H1 (cell line): ENCODE results near the gene CFHR4. TPM values are rescaled to one million over a fixed set of nuclear protein-coding genes. Genes with fewer than 3 reads are reported as not detected.

Experiments
- CTCF ChIA-PET: fragments of 300-600 bp; sonication (Branson Sonifier 250); formaldehyde crosslinking; loops from one replicate; lab custom pipeline; 2021; ENCODE audit not compliant: partially characterized antibody; lab: Charles Lee
- POLR2A ChIA-PET: fragments of 300-600 bp; sonication (Branson Sonifier 250); formaldehyde crosslinking; loops from one replicate; lab custom pipeline; 2021; ENCODE audit warnings: inconsistent platforms; ENCODE audit not compliant: partially characterized antibody; lab: Charles Lee
- DNase-seq, 2 experiments: peaks; one replicate each; pipeline versions ENCODE4 v3.0.0 to v3.0.0-alpha.2; 2010 to 2022; ENCODE audit warnings: low spot score in 2 of 2, low read depth in 1 of 2, mixed read lengths in 1 of 2
- FAIRE-seq: peaks from 2 replicates; lab custom pipeline; 2011; peaks lifted over from hg19 to GRCh38; lab: Jason Lieb, UNC
- H2AFZ ChIP-seq: 2 replicates; pipeline ENCODE4 v1.8.1; 2012; ENCODE audit warnings: low read length, inconsistent platforms
- H2AK5ac ChIP-seq: 2 replicates; pipeline ENCODE4 v1.6.1; 2013; ENCODE audit warnings: low read depth, low read length
- H2BK120ac ChIP-seq: replicated peaks from 2 replicates; pipeline ENCODE3; 2013; ENCODE audit warnings: low read depth, low read length, inconsistent platforms
- H2BK12ac ChIP-seq: 2 replicates; pipeline ENCODE4 v1.6.1; 2013; ENCODE audit warnings: low read depth, low read length
- H2BK15ac ChIP-seq: 2 replicates; pipeline ENCODE4 v1.6.1; 2013; ENCODE audit warnings: low read length
- H2BK20ac ChIP-seq: 2 replicates; pipeline ENCODE4 v1.6.1; 2013; ENCODE audit warnings: low read length
- H2BK5ac ChIP-seq: 2 replicates; pipeline ENCODE4 v1.6.1; 2013; ENCODE audit warnings: low read depth, low read length
- H3K14ac ChIP-seq: 2 replicates; pipeline ENCODE4 v1.6.1; 2013; ENCODE audit warnings: inconsistent platforms; ENCODE audit not compliant: insufficient read length
- H3K18ac ChIP-seq: 2 replicates; pipeline ENCODE4 v1.6.1; 2013; ENCODE audit warnings: low read length; ENCODE audit errors: extremely low read depth
- H3K23ac ChIP-seq: 2 replicates; pipeline ENCODE4 v1.6.1; 2013; ENCODE audit warnings: inconsistent platforms; ENCODE audit not compliant: insufficient read length
- H3K23me2 ChIP-seq: 2 replicates; pipeline ENCODE4 v1.6.1; 2013; ENCODE audit warnings: low read depth, low read length
- H3K27ac ChIP-seq: 2 replicates; pipeline ENCODE4 v1.6.1; 2011; ENCODE audit warnings: low read depth, low read length, inconsistent platforms
- H3K27me3 ChIP-seq, 4 experiments: replicated peaks in 1 of 4; 1 replicate in 1 of 4; 2 replicates in 3 of 4; pipeline versions ENCODE4 v1.6.1 to v1.8.1; 2011 to 2013; ENCODE audit warnings: low read length in 3 of 4, mild to moderate bottlenecking in 3 of 4, inconsistent platforms in 2 of 4, mixed read lengths in 2 of 4, moderate library complexity in 1 of 4; ENCODE audit not compliant: control insufficient read depth in 3 of 4, insufficient read depth in 3 of 4; ENCODE audit errors: extremely low read depth in 1 of 4
- H3K36me3 ChIP-seq, 4 experiments: 2 replicates each; pipeline versions ENCODE4 v1.6.1 to v1.8.1; 2011 to 2013; ENCODE audit warnings: mild to moderate bottlenecking in 4 of 4, low read length in 3 of 4, moderate library complexity in 2 of 4, control low read depth in 1 of 4, inconsistent platforms in 1 of 4; ENCODE audit not compliant: insufficient read depth in 4 of 4, control insufficient read depth in 2 of 4
- H3K4ac ChIP-seq: replicated peaks from 2 replicates; pipeline ENCODE3; 2013; ENCODE audit warnings: low read length, low read depth, mixed read lengths, inconsistent platforms; ENCODE audit not compliant: insufficient read length
- H3K4me1 ChIP-seq, 4 experiments: replicated peaks in 1 of 4; 1 replicate in 1 of 4; 2 replicates in 3 of 4; pipeline versions ENCODE4 v1.6.1 to v1.8.1; 2011 to 2013; ENCODE audit warnings: low read length in 3 of 4, inconsistent platforms in 2 of 4, mixed read lengths in 1 of 4; ENCODE audit not compliant: insufficient read depth in 4 of 4, control insufficient read depth in 3 of 4
- H3K4me2 ChIP-seq, 2 experiments: 2 replicates each; pipeline versions ENCODE4 v1.6.1 to v1.8.1; 2011 to 2013; ENCODE audit warnings: low read depth in 2 of 2, low read length in 2 of 2, control low read depth in 1 of 2, inconsistent platforms in 1 of 2, mild to moderate bottlenecking in 1 of 2; ENCODE audit not compliant: insufficient read depth in 1 of 2
- H3K4me3 ChIP-seq, 4 experiments: fragments of 200-600, 300-600 bp in 1 of 4; sonication (generic), shearing (Covaris generic), sonication (Bioruptor Twin) in 1 of 4; 2 replicates each; pipeline versions ENCODE4 v1.5.1 to v1.8.1; 2011 to 2016; ENCODE audit warnings: low read length in 4 of 4, low read depth in 3 of 4, control low read depth in 2 of 4, inconsistent platforms in 2 of 4, mild to moderate bottlenecking in 2 of 4, mixed read lengths in 1 of 4, moderate library complexity in 1 of 4; ENCODE audit not compliant: insufficient read depth in 2 of 4; ENCODE audit errors: extremely low read depth in 1 of 4
- H3K56ac ChIP-seq: replicated peaks from 2 replicates; pipeline ENCODE3; 2013; ENCODE audit warnings: low read depth, mild to moderate bottlenecking, mixed read lengths, low read length, inconsistent platforms; ENCODE audit not compliant: insufficient read length
- H3K79me1 ChIP-seq: 2 replicates; pipeline ENCODE4 v1.6.1; 2013; ENCODE audit warnings: low read depth, low read length, control low read depth
- H3K79me2 ChIP-seq, 2 experiments: 2 replicates each; pipeline versions ENCODE4 v1.6.1 to v1.8.1; 2012 to 2013; ENCODE audit warnings: low read length in 2 of 2, mild to moderate bottlenecking in 2 of 2, inconsistent platforms in 1 of 2; ENCODE audit not compliant: insufficient read depth in 2 of 2, control insufficient read depth in 1 of 2
- H3K9ac ChIP-seq, 4 experiments: replicated peaks in 1 of 4; 1 replicate in 1 of 4; 2 replicates in 3 of 4; pipeline versions ENCODE4 v1.6.1 to v1.8.1; 2011 to 2013; ENCODE audit warnings: low read depth in 3 of 4, low read length in 3 of 4, control low read depth in 2 of 4, mild to moderate bottlenecking in 2 of 4, moderate library complexity in 2 of 4, inconsistent platforms in 1 of 4; ENCODE audit errors: extremely low read depth in 1 of 4
- H3K9me3 ChIP-seq, 2 experiments: 2 replicates each; pipeline versions ENCODE4 v1.6.1 to v1.8.1; 2012 to 2013; ENCODE audit warnings: mild to moderate bottlenecking in 2 of 2, moderate library complexity in 2 of 2, control low read depth in 1 of 2, inconsistent platforms in 1 of 2, low read depth in 1 of 2, low read length in 1 of 2, mixed read lengths in 1 of 2; ENCODE audit not compliant: insufficient read depth in 2 of 2
- H4K20me1 ChIP-seq, 2 experiments: replicated peaks in 1 of 2; 2 replicates each; pipeline versions ENCODE3 to v1.8.1; 2011 to 2013; ENCODE audit warnings: inconsistent platforms in 2 of 2, low read length in 2 of 2, mild to moderate bottlenecking in 1 of 2; ENCODE audit not compliant: insufficient read depth in 2 of 2, control insufficient read depth in 1 of 2
- H4K5ac ChIP-seq: 2 replicates; pipeline ENCODE4 v1.6.1; 2013; ENCODE audit warnings: low read length, low read depth, mixed read lengths, inconsistent platforms; ENCODE audit not compliant: insufficient read length
- H4K8ac ChIP-seq: 2 replicates; pipeline ENCODE4 v1.8.0; 2013; ENCODE audit warnings: mild to moderate bottlenecking, moderate library complexity, low read length, inconsistent platforms; ENCODE audit not compliant: insufficient read depth; ENCODE audit errors: extremely low read depth
- H4K91ac ChIP-seq: replicated peaks from 2 replicates; pipeline ENCODE3; 2013; ENCODE audit warnings: low read length, mixed read lengths, inconsistent platforms; ENCODE audit not compliant: insufficient read length
- ASH2L ChIP-seq: fragments of 200-600, 300-600 bp; sonication (generic); IDR thresholded peaks from one replicate; pipeline ENCODE4 v1.7.1; 2017; ENCODE audit warnings: low read length
- CHD2 ChIP-seq: IDR thresholded peaks from 2 replicates; pipeline ENCODE4 v1.6.1; 2012; ENCODE audit warnings: low read length, improper control_type of control experiment
- CTCF ChIP-seq, 3 experiments: IDR thresholded peaks; 1 replicate in 2 of 3; 2 replicates in 1 of 3; pipeline versions ENCODE4 v1.5.1 to v1.6.1; 2011; ENCODE audit warnings: low read length in 3 of 3, mild to moderate bottlenecking in 3 of 3, inconsistent platforms in 2 of 3, low read depth in 1 of 3, moderate library complexity in 1 of 3; ENCODE audit not compliant: insufficient read depth in 1 of 3; ENCODE audit errors: control extremely low read depth in 1 of 3
- HDAC6 ChIP-seq: IDR thresholded peaks from one replicate; pipeline ENCODE4 v1.7.1; 2012; ENCODE audit warnings: low read depth, mild to moderate bottlenecking, inconsistent platforms, low read length, moderate library complexity
- KDM4A ChIP-seq: IDR thresholded peaks from one replicate; pipeline ENCODE4 v1.7.1; 2012; ENCODE audit warnings: low read depth, mild to moderate bottlenecking, moderate library complexity, low read length, inconsistent platforms; ENCODE audit not compliant: severe bottlenecking
- KDM5A ChIP-seq: fragments of 200-600 bp; IDR thresholded peaks from 2 replicates; pipeline ENCODE4 v1.7.1; 2012; ENCODE audit warnings: mild to moderate bottlenecking, low read length, inconsistent platforms, mixed read lengths
- RBBP5 ChIP-seq: IDR thresholded peaks from 2 replicates; pipeline ENCODE4 v1.7.1; 2012; ENCODE audit warnings: low read depth, mild to moderate bottlenecking, inconsistent platforms, low read length, moderate library complexity, borderline replicate concordance
- TAF1 ChIP-seq: IDR thresholded peaks from 2 replicates; pipeline ENCODE4 v1.6.1; 2011; ENCODE audit warnings: mild to moderate bottlenecking, low read depth, low read length
- TEAD4 ChIP-seq: IDR thresholded peaks from 2 replicates; pipeline ENCODE4 v1.6.1; 2012; ENCODE audit warnings: low read depth, low read length, inconsistent platforms, mixed read lengths
- WGBS, 2 experiments: shearing (Covaris generic) in 1 of 2; methylation state at CpG; one replicate each; pipeline versions ENCODE4 v1.1.6 to v1.1.7; 2013 to 2015; ENCODE audit warnings: low lambda C conversion rate in 2 of 2, mixed read lengths in 2 of 2, inconsistent platforms in 1 of 2, low coverage in 1 of 2, missing lambda C conversion rate in 1 of 2; ENCODE audit not compliant: insufficient replicate concordance in 2 of 2, insufficient coverage in 1 of 2, insufficient read length in 1 of 2; ENCODE audit errors: extremely low coverage in 1 of 2, missing lambda C conversion rate in 1 of 2; 5-methylcytosine and 5-hydroxymethylcytosine counted together
- polyA plus RNA-seq, 7 experiments: library from polyadenylated mRNA; depleted of rRNA in 3 of 7; stranded (reverse) in 5 of 7; unstranded in 2 of 7; fragments of >200 nt in 5 of 7; fragments of 200-250 nt in 2 of 7; gene quantifications; 1 replicate in 5 of 7; 2 replicates in 1 of 7; 4 replicates in 1 of 7; pipeline versions ENCODE4 v1.2.1 to v1.2.3, GENCODE V29; 2011 to 2013; ENCODE audit warnings: missing spikeins in 2 of 7, mixed read lengths in 2 of 7
- total RNA-seq: library from RNA; stranded (reverse); fragmentation: NEBNext Ultra II Directional; extraction: Animal tissue kit (Norgen Biotek cat#: 25700); gene quantifications from 2 replicates; pipeline ENCODE4 v1.2.1, GENCODE V29; 2021

CFHR4 gene
- total and polyA plus RNA-seq, 2 of the 8 experiments (the other 6 are each of a cell fraction or from before 2014, with no cell fraction given), result not detected

GRCh38 chr1:196897158-196897828 lies 9.4 kb downstream of the CFHR4 start:
- Histone ChIP-seq H3K14ac (no peak overlapping the region), H2AK5ac (no peak overlapping the region), H2BK20ac (no peak overlapping the region), H3K56ac (no peak overlapping the region), H2AFZ (peak overlapping the region; percentile 92), H3K79me2 (no peaks in the 10 kb centered on the region), H3K9me3 (no peaks in the 10 kb centered on the region), H2BK12ac (no peak overlapping the region), H3K4ac (no peak overlapping the region), H3K4me2 (peak overlapping the region; percentile 69 to 85), H3K79me1 (no peaks in the 10 kb centered on the region), H3K23ac (no peak overlapping the region), H3K18ac (0 out of 2 replicates have a peak overlapping the region, but pooled peaks have one; percentile 39), H4K8ac (peak overlapping the region; percentile 63; the same call in 1 of the 2 replicates), H2BK15ac (no peak overlapping the region), H3K36me3 (no peaks in the 10 kb centered on the region), H3K9ac (peak overlapping the region in 1 of 4 experiments; percentile 36; a peak in 2 of 7 replicates), H4K5ac (no peak overlapping the region), H2BK5ac (no peak overlapping the region; the same call in 1 of the 2 replicates), H3K27ac (no peak overlapping the region), H3K4me1 (peaks cover 0 to 4% (median 0%) of the 10 kb centered on the region in 4 experiments; a peak in 2 of 7 replicates), H4K20me1 (no peaks in the 10 kb centered on the region), H3K4me3 (peak overlapping the region; percentile 41 to 63 (median 51)), H3K27me3 (no peaks in the 10 kb centered on the region), H3K23me2 (no peaks in the 10 kb centered on the region; the same call in 1 of the 2 replicates), H2BK120ac (no peak overlapping the region), H4K91ac (no peak overlapping the region)
- DNase-seq (peak; percentile 19 to 51), FAIRE-seq (no peak)
- 45% methylated on average over 26 of the region's 26 CpGs; no CpG with 5 or more reads in 1 of the 2 experiments for WGBS, 2 experiments
- ChIA-PET POLR2A (no interaction called here), CTCF (interaction anchor here (0.7 to 1.6 kb wide), 5 partner anchors 13 to 748 kb away, joined by 3 to 5 read pairs (median 3); no protein-coding TSS in a partner anchor)
- TF ChIP-seq TAF1, result 0 out of 2 replicates have a peak, but pooled peaks have one; percentile 24
- peak; percentile 59; the same call in 1 of the 2 replicates for TF ChIP-seq TEAD4
- TF ChIP-seq CTCF (IDR thresholded peaks at IDR 0.05; ENCODE audit: control extremely low read depth in 1 of 3, insufficient read depth in 1 of 3, low read depth in 1 of 3, low read length in 3 of 3), result peak in 2 of 3 experiments; percentile 24 to 51; a peak in 3 of 4 replicates
- peak; percentile 74 for TF ChIP-seq KDM4A
- 0 out of 2 replicates have a peak, but pooled peaks have one; percentile 23 for TF ChIP-seq RBBP5
- no peak for TF ChIP-seq HDAC6
- peak; percentile 74 for TF ChIP-seq ASH2L
- TF ChIP-seq CHD2, result no peak
- TF ChIP-seq KDM5A, result no peak
